Measurements from ENCODE around the gene HSD17B11.
"Not testable (repeated sequence)": the region's sequence is repeated elsewhere in the genome, so short reads cannot be mapped to it uniquely, and the experiment has no call there.

HSD17B11 gene

GRCh38 chr4:87356832-87357526, 34.0 kb downstream of the HSD17B11 start:
- DNase-seq (ENCODE audit: low spot score) = no peak

- no peak for DNase-seq (ENCODE audit: low spot score)
Measured at GRCh38 chr4:87354168-87355102, 36.6 kb downstream of the HSD17B11 start.

DNA sequence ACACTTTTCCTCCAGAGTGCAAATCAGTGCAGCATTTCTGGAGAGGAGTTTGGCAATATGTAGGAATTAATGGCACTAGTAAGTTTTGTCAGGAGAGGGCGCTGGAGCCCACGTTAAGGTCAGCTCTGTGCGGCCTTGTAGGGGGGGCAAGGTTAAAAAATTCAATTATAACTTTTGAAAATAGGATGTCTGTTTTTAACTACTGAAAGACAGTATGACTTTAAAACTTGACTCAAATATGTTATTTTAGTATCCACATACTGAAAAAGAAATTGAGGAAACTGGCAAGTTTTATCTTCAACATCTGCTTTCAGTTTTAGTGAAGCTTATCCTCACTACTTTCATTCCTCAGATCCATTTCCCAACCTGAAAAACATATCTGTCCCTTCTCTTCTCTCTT, 37.4 kb downstream of the HSD17B11 start:
- peak; percentile 59 for DNase-seq (ENCODE audit: low spot score)

GRCh38 chr4:87345139-87345538, 45.8 kb downstream of the HSD17B11 start:
- no peak for DNase-seq (ENCODE audit: low spot score)

DNA sequence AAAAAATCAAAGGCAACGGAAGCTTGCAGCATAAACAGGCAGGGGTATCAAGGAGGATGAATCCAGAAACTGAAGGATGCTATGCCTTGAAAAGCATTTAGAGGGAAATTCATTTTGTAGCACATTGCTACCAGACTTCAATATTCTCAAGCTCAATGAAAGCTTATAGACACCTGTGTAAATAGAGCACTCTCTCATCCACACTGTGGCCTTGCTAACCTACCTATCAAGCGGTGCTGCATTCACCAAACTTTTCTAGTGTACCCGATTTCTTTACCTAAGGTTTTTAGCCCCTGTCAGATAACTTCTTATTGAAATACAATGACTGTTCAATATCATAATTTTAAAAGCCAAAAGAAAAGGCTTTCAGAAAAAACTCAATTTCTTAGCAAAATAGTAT, 48.1 kb downstream of the HSD17B11 start:
- DNase-seq (ENCODE audit: low spot score) = no peak

- not testable (repeated sequence) for DNase-seq (ENCODE audit: low spot score)
Measured at GRCh38 chr4:87341954-87342635, 48.9 kb downstream of the HSD17B11 start.

DNA sequence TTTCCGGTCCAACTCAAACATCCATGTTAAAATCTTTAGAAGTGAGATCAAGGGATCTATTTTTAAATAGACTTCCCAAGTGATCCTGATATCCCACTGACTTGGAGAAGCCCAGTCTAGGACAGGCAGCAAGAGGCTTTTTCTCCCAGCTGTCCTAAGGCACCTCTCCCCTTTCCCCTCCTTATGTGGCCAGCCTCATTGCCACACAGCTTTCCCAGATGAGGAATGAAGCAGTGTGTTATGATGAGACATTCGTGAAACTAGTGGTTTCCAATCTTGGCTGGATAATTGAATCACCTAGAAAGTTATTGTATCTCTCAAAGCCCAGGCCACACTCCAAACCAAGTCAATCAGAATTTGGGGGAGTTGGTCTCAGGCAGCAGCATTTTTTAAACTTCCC, 51.5 kb downstream of the HSD17B11 start:
- DNase-seq (ENCODE audit: low spot score) = no peak

DNA sequence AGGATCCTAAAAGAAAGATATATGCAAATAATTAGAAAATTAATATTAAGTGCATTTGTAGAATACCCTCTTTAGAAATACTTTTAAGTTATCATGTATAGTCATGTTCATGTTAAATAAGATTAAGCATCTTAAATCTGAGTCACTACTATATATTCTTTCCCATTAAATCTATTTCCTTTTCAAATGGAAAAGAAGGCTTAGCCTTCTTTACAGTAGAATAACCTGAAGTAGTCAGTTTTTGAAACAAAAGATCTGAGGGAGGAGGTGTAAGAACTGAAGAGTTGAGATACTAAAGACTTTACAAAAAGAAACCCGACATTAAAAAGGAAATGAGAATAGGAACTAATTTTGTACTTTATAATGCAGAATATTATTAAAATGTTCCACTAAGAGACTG, 53.6 kb downstream of the HSD17B11 start:
- no peak for DNase-seq (ENCODE audit: low spot score)

DNA sequence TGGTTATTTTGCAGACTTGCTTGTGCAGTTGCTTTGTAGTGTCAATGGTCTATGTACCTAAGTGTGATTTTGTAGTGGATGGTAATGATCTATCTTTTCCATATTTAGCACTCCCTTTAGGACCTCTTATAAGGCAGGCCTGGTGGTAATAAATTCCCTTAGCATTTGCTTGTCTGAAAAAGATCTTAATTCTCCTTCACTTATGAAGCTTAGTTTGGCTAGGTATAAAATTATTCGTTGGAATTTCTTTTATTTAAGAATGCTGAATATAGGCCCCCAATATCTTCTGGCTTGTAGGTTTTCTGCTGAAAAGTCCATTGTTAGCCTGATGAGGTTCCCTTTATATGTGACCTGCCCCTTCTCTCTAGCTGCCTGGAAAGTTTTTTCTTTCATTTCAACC, 57.7 kb downstream of the HSD17B11 start:
- no peak for DNase-seq (ENCODE audit: low spot score)

- no peak for DNase-seq (ENCODE audit: low spot score)
Measured at GRCh38 chr4:87330761-87331160, 60.2 kb downstream of the HSD17B11 start.

GRCh38 chr4:87327136-87327535, 63.9 kb downstream of the HSD17B11 start:
- no peak for DNase-seq (ENCODE audit: low spot score)

- no peak for DNase-seq (ENCODE audit: low spot score)
Measured at GRCh38 chr4:87326460-87326859, 64.5 kb downstream of the HSD17B11 start.

GRCh38 chr4:87322754-87323153, 68.2 kb downstream of the HSD17B11 start, which contains the start of gene HSD17B13:
Gene HSD17B13 (minus strand): TSS chr4:87322882. CDS start chr4:87322841, 41 bp downstream.
- DNase-seq (ENCODE audit: low spot score) = no peak

DNA sequence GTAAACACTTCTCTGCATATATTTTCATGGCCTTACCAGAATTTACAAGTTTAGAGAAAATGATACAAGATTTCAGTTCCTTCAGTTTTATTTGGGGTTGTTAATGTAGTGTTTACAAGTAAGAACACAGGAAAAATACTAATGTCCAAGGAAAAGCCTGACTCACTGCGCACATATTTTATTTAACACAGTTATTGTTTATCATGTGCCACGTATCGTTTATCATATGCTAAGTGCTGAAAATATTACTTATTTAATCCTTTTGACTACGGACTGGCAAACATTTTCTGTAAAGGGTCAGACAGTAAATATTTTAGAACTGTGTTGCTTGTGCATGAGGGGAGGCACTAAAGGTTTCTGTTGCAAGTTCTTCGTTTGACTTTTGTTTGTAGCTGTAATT, 69.1 kb downstream of the HSD17B11 start:
- DNase-seq (ENCODE audit: low spot score) = no peak

DNA sequence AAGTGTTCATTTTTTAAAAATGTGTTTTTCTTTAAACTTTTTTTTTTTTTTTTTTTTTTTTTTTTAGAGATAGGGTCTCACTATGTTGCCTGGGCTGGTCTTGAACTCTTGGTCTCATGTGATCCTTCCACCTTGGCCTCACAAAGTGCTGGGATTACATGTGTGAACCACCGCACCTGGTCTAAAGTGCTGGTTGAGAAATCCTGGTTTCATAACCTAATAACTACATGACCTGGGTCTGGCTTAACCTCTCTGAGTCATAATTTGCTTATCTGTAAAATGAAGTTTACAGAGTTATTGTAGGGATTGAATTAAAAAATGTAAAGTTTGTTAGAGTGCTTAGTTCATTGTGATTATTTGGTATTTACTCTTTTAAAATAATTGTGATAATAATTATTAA, 73.5 kb downstream of the HSD17B11 start:
- DNase-seq (ENCODE audit: low spot score) = no peak

DNA sequence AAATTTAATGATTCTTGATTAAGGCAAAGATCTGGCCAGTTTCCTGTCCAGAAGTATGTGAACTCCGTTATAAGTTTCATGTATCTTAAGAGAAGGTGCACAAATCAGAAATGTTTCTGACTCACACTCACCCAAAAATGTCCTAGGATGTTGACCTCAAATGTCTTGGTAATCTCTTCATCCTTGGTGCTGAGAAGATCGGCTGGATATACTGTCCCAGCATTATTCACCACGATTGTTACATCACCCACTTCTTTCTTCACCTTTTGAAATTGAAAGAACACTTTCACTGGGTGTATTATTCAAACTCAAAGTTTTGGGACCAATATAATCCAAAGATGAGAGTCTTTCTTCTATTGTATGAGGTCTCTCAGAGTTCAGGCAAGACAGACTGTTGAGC, 74.0 kb downstream of the HSD17B11 start:
- DNase-seq (ENCODE audit: low spot score) = no peak

DNA sequence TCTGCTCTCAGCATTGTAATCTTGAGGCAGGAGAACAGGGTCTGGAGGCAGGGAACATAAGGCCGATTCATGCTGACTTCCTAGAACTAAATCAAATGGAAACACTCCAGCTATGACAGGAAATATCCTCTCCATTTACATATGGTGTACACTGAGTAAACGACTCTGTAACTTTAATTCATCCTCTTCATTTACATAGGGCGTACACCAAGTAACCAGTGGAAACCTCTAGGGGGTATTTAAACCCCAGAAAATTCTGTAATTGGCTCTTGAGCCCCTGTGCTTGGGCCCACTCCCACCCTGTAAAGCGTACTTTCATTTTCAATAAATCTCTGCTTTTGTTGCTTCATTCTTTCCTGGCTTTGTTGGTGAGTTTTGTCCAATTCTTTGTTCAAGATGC, 76.0 kb downstream of the HSD17B11 start:
- DNase-seq (ENCODE audit: low spot score) = not testable (repeated sequence)

GRCh38 chr4:87313756-87314155, 77.2 kb downstream of the HSD17B11 start:
- no peak for DNase-seq (ENCODE audit: low spot score)

- DNase-seq (ENCODE audit: low spot score) = no peak
Measured at GRCh38 chr4:87311684-87312083, 79.3 kb downstream of the HSD17B11 start.

- no peak for DNase-seq (ENCODE audit: low spot score)
Measured at GRCh38 chr4:87310691-87311335, 80.2 kb downstream of the HSD17B11 start.

GRCh38 chr4:87309625-87310024, 81.4 kb downstream of the HSD17B11 start:
- DNase-seq (ENCODE audit: low spot score) = no peak

DNA sequence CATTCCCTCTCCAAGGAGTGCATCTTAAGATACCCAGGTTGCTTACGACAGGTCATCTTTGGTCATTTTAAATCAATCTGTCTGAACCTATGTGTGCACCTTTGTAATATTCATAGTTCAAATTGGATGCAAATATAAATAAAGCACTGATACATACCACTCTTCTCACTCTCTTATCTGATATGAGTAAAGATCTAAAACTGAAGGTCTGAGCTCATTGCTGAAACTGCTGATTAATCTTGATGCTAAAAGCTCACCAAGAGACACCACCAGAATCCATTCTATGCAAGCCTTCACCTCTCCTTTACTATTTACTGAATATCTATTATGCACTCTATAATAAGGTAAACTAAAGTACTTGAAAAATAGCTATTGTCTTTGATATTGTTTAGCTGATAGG, 84.9 kb downstream of the HSD17B11 start:
- no peak for DNase-seq (ENCODE audit: low spot score)
